Stimulated activated CD4-positive, alpha-beta T cell treated with anti-CD3 and anti-CD28 coated beads, Interleukin-2, amount 100 ng/mL, for 4 hours (primary cell): Measurements from ENCODE around the gene SFT2D2.
"Not testable (repeated sequence)": the region's sequence is repeated elsewhere in the genome, so short reads cannot be mapped to it uniquely, and the experiment has no call there.

Source experiments
- DNase-seq: peaks from one replicate; pipeline ENCODE4 v3.0.0-alpha.2; 2020; ENCODE audit warnings: low read depth

Gene SFT2D2

DNA sequence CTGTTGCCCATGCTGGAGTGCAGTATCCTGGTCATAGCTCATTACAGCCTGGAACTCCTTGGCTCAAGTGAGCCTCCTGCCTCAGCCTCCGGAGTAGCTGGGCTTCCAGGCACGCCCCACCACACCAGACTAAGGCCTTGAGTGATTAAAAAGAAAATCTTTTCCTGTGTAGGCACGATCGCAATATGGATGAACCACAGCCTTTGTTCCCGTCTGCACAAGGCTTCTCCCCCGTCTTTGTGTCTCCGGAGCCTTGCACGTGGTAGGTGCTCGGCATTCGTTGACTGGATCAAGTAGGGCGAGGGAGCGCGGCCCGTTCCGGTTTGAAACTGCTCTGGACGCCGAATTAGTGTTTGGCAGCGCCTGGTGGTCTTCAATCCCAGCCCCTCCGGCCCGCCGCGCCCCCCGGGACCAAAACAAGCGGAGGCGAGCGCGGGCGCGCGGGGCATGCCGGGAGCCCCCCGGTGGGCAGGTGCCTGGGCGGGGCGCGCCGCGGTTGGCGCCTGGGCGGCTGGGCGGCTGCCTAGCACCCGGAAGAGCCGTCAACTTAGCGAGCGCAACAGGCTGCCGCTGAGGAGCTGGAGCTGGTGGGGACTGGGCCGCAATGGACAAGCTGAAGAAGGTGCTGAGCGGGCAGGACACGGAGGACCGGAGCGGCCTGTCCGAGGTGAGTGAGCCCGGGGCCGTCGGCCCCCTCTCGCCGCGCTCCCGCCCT, at the start of gene SFT2D2:
SFT2D2 (plus strand) TSS at position 529 of the 715 bp plus-strand sequence; CDS start at position 605, 76 bp downstream.
- peak; percentile 71 for DNase-seq

DNA sequence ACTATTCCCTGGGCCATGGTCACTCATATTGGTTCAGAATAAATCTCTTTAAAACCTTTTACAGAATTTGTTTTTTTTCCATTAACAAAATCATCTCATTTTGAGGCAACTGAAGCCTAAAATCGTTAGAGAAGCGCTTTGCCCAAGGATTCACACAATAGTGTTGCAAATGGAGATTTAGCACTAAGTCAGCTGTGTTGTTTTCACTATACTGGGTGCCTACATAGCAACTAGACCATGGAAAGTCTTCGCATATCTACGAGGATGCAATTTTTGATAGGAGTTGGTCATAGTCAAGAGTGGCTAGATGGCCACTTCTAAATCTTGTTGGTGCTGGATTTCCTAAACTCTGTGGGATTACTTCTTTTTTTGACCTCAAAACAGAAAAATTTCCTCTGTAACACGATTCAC, 47.6 kb upstream of the SFT2D2 start:
- DNase-seq = no peak

DNA sequence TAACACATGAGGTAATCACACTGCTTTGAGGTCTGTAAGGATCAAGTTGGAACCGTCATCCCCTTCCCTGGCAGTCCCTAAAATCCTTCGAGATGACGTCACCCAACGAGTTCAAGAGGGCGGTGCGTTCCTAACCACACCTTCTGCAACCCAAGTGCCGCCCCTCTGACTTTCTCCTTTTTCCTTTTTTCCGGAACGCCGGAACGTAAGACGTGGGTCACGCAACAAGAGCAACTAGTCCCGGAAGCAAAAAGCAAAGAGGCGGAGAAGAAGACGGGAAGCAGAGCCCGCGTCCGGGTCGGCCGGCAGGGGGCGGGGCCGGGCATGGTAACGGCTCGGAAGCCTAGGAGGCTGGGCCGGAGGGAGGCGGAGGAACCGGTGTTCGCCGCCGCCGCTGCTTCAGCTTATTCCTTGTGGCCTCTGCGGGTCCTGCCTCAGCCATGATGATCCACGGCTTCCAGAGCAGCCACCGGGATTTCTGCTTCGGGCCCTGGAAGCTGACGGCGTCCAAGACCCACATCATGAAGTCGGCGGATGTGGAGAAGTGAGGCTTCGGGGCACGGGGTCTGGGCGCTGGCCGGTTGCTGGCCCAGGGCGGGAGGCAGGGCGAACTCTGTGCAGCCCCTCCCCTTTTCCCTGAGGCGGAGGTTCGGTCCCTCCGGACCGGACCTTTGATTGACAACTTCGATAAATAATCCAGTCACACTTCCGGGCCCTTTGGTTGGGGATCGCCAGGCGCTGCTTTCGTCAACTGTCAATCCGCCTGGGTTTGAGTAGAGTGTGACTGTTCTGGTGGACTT, 47.0 kb upstream of the SFT2D2 start, which contains the start of gene TIPRL:
TIPRL (plus strand) TSS at position 325 of the 800 bp plus-strand sequence; CDS start at position 441, 116 bp downstream.
- DNase-seq = peak; percentile 93

DNA sequence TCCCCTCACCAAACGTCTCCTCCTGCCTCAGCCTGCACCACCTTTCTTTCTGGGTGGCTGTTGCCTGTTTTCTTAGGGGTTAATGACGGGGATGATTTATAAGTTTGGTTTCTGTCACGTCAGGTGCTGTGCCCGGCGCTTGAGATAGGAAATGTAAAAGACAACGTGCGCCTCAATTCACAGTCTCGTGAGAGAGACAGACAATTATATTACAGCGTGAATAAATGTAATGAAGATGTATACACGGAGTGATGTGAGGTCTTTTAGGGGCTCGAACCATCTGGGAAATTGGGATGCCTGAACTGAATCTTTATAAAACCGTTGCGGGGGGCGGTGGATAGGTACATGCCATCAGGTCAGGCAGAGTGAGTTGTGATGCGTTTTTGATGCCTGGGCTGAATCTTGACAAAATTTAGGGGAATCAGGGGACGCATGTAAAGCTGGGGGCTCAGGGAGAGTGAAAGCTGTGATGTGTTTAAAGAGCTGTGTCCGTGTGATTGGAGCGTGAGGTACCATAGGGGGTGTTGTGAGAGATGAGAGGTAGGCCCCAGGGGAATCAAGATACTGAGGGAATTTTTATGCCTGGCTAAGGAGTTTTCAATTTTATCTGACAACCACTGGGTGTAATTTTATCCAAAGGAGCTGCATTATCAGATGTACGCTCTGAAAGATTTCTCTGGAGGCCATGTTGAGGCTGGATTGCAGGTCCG, 46.2 kb upstream of the SFT2D2 start:
- no peak for DNase-seq

DNA sequence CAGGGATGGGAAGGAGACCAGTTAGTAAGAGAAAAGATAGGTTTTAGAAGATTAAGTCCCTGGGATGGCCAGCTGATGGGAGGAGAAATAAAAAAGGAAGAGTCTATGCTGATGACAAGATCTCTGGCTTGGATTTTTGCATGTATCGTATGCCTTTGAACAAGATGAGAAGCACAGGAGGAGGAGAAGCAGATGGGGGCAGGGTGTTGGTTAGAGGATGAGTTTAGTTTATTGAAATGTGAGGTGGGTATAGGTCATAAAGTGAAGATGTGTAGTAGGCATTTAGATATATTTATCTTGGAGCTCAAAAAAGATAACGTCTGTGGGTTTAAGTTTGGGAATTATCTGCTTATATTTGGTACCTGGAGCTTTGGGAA, 45.7 kb upstream of the SFT2D2 start:
- DNase-seq = no peak

DNA sequence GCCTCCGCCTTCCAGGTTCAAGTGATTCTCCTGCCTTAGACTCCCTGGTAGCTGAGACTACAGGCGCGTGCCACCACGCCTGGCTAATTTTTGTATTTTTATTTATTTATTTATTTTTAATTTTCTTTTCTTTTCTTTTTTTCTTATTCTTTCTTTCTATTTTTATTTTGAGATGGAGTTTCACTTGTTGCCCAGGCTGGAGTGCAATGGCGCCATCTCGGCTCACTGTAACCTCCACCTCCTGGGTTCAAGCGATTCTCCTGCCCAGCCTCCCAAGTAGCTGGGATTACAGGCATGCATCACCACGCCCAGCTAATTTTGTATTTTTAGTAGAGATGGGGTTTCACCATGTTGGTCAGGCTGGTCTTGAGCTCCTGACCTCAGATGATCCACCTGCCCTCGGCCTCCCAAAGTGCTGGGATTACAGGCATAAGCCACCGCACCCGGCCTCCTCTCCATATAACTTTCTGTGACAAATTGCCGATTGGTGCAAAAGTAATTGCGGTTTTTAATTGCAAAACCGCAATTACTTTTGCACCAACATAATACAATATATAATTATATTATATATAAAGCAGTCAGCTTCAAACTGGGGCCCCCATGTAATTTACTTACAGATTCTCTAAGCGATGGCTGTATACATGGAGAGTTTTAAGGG, 44.6 kb upstream of the SFT2D2 start:
- not testable (repeated sequence) for DNase-seq

DNA sequence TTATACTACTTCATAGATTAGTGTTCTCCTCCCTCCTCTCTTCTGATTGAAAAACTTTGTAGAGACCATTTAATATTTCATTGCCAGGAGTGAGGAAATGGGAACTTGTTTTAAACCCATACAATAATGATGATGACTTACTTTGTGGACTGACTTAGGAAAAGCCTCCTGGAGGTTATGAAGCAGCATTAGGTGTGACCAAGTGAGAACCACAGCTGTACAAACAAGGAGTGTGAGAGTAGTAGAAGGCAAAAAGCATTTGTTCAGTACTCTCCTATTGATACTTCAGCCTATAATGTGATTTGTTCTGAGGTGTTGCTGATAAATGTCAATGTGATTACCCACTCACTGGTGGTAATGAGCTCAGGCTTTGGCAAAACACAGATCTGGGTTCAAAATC, 38.6 kb upstream of the SFT2D2 start:
- no peak for DNase-seq

DNA sequence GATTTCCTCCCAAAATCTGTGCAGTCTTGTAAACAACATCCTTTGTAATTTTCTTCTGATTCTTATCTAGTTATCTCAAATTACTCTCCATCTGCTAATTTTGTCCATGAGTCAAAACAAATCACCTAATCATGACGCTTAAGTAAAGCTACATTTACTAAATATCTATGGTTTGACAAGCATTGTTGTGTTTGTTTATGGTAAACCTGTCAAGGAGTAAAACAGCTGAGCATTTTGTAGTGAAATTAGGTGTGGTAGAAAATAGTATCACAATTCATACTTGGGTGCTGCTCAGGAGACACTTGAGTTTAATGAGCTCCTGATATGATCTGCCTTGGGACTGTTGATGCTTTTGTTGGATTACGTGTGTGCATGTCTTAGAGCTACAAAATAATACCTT, 35.4 kb upstream of the SFT2D2 start:
- no peak for DNase-seq

DNA sequence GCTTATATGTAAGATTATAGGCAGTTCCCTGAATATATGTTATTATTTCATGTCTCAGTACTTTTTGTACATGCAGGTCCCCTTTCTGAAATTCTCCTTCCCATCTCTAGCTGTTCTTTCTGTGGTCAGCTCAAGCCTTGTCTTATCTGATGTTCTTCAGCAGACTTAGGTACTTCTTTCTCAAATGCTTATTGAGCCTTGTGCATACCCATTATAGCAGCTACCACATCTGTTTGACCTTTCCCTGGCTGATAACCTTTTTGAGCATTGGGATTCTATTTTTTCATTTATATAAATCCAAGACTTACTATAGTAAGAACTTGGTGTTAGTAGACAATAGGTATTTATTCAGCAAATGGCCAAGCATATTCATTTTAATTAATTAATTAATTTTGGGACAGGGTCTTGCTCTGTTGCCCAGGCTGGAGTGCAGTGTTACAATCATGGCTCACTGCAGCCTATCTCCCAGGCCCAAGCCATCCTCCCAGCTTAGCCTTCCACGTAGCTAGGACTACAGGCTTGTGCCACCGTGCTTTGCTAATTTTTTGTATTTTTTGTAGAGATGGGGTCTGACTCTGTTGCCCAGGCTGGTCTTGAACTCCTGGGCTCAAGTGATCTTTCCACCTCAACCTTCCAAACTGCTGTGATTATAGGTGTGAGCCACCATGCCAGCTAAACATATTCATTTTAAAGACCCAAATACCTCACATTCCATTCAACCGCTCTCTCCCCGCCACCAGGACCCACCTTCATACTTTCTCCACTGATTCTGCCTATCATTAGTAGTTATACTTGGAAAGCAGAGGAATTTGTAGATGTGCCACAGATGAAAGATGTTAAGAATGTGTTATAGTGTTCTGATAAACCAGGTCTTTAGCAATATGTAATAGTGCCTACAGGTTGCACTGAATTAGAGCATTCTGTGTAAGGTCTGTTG, 30.3 kb upstream of the SFT2D2 start:
- no peak for DNase-seq

DNA sequence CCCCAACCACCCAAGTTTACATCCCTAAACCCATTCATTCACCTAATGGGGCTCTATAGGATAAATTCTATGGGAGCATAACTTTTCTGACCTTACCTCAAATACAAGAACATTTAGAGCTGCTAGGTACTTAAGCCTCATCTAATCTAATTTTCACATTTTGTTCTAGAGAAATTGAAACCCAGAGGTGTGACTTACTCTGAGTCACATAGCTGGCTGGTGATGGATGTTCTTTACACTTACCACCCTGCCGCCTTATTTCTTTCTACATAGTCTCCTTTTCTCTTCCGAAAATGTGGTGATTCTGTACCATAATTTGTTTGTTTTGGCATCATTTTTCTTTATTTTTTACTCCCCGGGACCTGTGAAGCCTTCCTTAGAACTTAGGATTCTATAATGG, 26.7 kb upstream of the SFT2D2 start:
- no peak for DNase-seq

DNA sequence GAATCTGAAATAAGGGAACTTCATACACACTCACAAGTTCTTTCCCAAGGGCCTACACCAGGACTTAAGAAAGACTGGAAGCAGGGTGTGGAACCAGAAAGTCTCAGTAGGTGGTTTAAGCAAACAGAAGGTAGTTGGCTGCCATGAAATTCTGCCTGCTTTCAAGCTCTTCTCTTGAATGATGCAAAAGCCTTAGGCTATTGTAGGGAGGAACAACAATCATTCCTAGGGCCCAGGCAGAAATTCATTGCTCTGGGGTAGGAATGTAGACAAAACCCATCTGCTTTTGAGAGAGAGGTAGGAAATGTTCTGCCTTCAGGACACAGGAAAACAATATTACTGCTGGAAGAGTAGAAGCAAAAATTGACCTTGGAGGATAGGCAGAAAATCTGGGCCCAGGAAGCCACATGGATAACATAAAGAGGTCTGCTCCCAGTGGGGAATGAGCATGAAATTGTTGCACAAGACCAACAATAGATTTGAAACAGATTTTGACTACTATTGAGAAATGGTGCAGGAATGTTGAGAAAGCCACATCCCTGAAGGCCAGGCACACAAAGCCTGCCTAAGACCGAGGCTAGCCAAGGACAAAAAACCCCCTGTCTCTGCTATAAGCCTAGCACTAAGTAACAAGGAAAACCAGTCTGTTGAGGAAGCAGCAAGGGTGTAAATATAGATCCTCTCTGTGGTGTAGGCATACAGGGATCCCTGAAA, 22.7 kb upstream of the SFT2D2 start:
- no peak for DNase-seq

DNA sequence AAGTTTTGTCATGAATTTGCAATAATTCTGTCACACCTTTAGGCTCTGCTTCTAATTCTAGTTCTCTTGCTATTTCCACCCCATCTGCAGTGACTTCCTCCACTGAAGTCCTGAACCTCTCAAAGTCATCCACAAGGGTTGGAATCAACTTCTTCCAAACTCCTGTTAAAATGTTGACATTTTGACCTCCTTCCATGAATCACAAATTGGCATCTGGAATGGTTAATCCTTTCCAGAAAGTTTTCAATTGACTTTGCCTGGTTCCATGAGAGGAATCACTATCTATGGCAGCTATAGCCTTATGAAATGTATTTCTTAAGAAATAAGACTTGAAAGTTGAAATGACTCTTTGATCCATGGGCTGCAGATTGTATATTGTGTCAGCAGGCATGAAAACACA, 19.7 kb upstream of the SFT2D2 start:
- no peak for DNase-seq

DNA sequence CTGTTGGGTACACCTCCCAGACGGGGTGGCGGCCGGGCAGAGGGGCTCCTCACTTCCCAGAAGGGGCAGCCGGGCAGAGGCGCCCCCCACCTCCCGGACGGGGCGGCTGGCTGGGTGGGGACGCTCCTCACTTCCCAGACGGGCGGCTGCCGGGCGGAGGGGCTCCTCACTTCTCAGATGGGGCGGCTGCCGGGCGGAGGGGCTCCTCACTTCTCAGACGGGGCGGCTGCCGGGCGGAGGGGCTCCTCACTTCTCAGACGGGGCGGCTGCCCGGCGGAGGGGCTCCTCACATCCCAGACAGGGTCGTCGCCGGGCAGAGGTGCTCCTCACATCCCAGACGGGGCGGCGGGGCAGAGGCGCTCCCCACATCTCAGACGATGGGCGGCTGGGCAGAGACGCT, 18.1 kb upstream of the SFT2D2 start:
- DNase-seq = not testable (repeated sequence)

DNA sequence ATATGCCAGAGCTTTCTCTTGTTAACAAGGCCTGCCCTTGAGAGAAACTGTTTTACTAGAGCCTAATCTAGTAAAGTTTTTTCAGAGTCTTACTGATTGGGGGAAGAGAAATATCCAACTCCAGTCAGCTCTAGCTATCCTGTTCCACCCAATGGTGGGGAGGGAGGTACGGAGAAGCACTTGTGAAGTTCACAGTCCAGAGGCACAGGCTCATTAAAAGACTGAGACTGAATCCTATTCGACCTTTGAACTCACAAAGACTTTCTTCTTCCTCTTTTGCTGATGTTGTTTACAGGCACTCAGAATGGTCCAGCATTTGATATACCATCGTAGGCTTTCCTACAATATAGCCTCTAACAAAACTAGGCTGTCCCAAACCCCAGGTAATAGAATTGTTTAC, 15.5 kb upstream of the SFT2D2 start:
- DNase-seq = no peak

DNA sequence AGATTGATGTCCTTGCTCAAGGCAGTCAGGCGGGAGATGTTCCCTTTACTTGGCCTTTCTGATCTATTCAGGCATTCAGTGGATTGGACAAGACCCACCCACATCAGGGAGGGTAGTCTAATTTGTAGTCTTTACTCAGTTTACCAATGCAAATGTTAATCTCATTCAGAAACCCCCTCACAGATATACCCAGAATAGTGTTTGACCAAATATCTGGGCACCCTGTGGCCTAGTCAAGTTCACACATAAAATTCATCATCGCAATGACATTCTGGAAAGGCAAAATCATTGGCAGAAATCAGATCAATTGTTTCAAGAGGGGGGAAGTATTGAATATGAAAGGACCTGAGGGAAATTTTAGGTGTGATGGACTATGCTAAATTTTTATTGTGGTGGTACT, 12.5 kb upstream of the SFT2D2 start:
- DNase-seq = no peak

DNA sequence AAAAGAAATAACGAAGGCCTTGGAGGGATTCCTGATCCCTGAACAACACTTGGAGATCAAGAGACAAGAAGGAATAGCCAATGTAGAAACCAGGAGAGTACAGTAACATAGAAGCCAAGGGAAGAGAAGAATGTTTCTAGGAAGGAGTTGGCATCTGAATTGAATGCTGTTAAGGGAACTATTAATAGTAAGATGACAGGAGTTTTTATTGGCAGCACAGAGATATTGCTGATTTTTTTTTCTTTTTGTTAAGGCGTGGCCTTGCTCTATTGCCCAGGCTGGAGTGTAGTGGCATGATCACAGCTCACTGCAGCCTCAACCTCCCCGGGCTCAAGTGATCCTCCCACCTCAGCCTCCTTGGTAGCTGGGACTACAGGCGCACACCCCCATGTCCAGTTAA, 9.6 kb upstream of the SFT2D2 start:
- no peak for DNase-seq

DNA sequence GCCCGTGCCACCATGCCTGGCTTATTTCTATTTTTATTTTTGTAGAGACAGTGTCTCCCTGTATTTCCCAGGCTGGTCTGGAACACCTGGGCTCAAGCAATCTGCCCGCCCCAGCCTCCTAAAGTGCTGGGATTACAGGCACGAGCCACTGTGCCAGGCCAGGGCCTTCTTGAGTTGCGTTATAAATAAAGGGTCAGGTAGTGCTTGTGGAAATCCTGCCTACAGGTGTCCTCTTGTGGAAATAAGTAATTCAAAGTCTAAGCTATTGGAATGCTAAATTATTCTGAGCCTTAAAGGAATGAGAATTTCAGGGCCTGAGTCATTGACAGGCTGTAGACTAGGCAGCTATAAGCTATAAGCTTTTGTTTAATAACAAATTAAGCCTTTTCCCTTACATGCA, 8.1 kb upstream of the SFT2D2 start:
- DNase-seq = no peak

DNA sequence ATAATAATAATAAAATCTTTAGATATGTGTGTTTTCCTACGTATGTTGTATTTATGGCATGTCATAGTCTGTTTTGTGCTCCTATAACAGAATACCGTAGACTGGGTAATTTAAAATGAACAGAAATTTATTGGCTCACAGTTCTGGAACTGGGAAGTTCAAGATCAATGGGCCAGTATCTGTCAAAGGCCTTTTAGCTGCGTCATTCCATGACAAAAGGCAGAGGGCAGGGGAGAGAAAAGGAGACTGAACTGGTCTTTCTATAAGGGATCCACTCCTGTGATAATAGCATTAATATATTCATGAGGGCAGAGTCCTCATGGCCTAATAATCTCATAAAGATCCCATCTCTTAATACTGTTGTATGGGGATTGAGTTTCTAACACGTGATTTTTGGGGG, 7.1 kb upstream of the SFT2D2 start:
- DNase-seq = no peak

DNA sequence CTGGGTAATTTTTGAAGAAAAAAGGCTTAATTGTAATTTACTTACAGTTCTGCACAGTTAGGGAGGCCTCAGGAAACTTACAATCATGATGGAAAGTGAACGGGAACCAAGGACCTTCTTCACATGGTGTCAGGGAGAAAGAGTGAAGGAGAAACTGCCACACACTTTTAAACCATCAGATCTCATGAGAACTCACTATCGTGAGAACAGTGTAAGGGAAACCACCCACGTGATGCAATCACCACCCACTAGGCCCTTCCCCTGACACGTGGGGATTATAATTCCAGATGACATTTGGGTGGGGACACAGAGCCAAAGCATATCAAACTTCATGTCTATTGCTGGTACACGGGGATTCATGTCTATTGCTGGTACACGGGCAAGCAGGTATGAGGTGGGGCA, 5.3 kb upstream of the SFT2D2 start:
- DNase-seq = no peak

DNA sequence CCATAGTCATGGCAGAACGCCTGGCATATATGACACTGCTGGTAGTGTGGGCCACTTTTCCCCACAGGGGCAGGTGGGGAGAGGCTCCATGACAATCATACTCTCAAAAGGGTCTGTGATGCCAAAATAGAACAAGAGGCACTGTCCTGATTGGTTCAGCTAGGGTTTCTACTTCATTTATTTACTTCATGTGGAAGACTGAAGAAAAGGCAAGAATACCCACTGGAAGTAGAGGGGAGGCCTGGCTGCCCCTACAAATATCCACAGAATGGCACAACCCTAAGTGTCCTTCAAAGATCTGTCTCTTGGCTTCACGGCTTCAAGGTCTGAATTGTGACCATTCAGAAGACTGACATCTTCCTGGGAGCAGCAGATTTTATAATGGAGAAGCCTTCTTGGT, 4.5 kb upstream of the SFT2D2 start:
- no peak for DNase-seq

DNA sequence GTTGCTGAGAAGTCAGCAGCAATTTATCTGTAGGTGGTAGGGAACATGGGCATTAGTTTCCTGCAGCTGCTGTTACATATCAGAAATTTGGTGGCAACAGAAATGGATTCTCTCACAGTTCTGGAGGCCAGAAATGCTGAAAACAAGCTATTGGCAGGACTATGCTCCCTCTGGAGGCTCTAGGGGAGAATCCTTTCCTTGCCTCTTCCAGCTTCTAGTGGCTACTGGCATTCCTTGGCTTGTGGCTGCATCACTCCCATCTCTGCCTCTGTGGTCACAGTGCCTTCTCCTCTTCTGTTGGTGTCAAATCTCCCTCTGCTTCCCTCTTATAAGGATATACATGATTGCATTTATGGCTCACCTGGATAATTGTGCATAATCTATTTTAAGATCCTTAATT, 2.5 kb upstream of the SFT2D2 start:
- DNase-seq = no peak
